Measurements from ENCODE around the gene WBP4. TPM values are rescaled to one million over a fixed set of nuclear protein-coding genes. Genes with fewer than 3 reads are reported as not detected.

WBP4 gene
- total RNA-seq, 2 donors from 2014 or later, result 5.3 to 8.6 TPM

DNA sequence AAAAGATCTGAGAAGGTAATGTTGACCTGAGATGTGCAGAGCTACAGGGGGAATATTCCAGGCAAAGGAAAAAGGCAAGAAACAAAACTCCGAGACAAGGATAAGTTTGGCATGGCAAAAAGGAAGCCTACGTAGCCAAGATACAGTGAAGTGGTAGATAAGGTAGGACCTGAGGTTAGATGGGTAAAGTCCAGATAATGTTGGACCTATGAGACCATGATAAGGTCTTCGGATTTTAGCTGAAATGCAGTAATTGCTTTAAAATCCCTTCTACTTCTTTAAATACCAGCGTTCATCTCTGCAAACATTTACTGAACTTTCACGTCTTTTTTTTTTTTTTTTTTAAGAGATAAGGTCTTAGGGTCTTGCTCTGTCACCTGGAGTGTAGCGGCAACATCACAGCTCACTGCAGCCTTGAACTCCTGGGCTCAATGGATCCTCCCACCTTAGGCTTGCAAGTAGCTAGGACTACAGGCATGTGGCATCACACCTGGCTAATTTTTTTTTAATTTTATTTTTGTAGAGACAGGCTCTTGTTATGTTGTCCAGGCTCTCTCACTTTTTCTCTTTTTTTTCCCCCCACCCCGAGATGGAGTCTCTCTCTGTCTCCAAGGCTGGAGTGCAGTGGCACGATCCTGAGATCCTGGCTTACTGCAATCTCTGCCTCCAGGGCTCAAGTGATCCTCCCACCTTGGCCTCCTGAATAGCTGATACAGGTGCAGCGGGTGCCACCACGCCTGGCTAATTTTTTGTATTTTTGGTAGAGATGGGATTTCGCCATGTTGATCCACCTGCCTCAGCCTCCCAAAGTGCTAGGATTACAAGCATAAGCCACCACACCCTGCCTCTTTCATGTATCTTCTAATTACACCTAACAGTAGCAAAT, 4.2 kb upstream of the WBP4 start:
- Histone ChIP-seq H3K27ac (peak overlapping the region in 3 of 4 donors; percentile 99 to 100 (median 99)), H3K4me3 (no peak overlapping the region), H3K36me3 (replicated peaks in 1 of 2; ENCODE audit: insufficient read depth in 1 of 2, low read depth in 2 of 2) (no peaks in the 10 kb centered on the region), H3K4me1 (peaks cover 69% of the 10 kb centered on the region), H3K27me3 (no peaks in the 10 kb centered on the region), H3K9me3 (no peaks in the 10 kb centered on the region)
- intact Hi-C loops (cut with DNase I), result loop anchor here (5.0 to 10.0 kb wide), 2 partner anchors 72 to 135 kb away; no protein-coding TSS in a partner anchor
- no peak for TF ChIP-seq POLR2A (IDR thresholded peaks at IDR 0.05)
- TF ChIP-seq, protein P1, sequence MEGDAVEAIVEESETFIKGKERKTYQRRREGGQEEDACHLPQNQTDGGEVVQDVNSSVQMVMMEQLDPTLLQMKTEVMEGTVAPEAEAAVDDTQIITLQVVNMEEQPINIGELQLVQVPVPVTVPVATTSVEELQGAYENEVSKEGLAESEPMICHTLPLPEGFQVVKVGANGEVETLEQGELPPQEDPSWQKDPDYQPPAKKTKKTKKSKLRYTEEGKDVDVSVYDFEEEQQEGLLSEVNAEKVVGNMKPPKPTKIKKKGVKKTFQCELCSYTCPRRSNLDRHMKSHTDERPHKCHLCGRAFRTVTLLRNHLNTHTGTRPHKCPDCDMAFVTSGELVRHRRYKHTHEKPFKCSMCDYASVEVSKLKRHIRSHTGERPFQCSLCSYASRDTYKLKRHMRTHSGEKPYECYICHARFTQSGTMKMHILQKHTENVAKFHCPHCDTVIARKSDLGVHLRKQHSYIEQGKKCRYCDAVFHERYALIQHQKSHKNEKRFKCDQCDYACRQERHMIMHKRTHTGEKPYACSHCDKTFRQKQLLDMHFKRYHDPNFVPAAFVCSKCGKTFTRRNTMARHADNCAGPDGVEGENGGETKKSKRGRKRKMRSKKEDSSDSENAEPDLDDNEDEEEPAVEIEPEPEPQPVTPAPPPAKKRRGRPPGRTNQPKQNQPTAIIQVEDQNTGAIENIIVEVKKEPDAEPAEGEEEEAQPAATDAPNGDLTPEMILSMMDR (IDR thresholded peaks at IDR 0.05), result no peak
- DNase-seq (no peak), ATAC-seq (no peak)
- 40% methylated on average over 11 of the region's 11 CpGs for WGBS, 2 donors

DNA sequence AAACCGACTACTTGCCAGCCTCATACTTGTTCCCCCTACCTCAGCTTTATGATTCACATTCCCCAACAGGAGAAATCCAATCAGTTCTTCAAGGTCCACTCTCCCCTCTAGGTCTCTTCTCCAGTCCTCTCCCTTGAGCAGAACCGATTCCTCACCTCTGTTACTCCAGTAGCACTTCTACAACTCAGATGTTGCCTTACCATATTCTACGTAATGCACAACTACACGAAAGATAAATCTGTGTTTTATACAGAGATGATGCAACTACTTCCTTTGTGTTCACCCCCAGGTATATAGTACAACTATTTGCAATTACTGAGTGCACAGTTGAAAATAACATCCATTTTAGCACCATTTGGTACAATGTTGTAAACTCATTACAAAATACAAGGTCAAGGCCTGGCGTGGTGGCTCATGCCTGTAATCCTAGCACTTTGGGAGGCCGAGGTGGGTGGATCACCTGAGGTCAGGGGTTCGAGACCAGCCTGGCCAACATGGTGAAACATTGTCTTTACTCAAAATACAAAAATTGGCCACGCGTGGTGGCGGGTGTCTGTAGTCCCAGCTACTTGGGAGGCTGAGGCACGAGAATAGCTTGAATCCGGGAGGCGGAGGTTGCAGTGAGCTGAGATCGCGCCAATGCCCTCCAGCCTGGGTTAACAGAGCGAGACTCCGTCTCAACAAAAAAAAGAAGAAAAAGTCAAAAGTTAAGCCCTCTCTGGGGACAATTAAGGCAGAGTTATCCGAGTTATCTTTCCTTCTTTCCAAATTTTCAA, 2.8 kb upstream of the WBP4 start:
- ATAC-seq, result no peak
- intact Hi-C loops (cut with DNase I), result loop anchor here (5.0 to 10.0 kb wide), 2 partner anchors 74 to 136 kb away; no protein-coding TSS in a partner anchor

DNA sequence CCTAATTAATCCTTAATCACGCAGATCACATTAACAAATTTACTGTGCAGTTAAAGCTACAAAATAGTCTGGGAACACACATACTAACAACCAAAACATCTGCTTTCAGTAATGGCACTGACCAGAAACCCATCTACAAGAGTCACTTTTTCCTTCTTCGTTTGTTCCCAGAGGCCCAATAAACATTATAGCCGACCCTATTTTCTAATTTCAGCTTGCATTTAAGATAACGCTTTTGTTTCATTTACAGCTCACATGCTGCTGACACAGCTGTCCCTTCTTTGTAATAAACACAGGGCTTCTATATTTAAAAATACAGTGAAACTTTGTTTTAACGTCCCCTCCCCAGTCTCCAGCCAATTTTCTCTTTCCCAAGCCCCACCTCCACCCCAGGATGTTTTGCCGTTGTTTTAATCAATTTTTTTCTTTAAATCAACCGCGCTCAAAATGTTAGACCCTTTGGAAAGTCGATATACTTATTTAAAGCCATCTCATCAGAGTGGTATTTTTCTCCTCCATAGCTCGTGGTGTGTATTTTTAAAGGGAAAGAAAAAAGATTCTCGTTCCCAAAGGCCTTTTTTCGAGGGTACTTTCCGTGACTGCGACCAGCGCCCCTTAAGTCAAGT, 1.7 kb upstream of the WBP4 start:
- Histone ChIP-seq H3K27me3 (no peaks in the 10 kb centered on the region), H3K4me3 (peak overlapping the region; percentile 84 to 96), H3K9me3 (no peaks in the 10 kb centered on the region), H3K4me1 (peaks cover 54% of the 10 kb centered on the region), H3K27ac (peak overlapping the region; percentile 96 to 100 (median 99)), H3K36me3 (replicated peaks in 1 of 2; ENCODE audit: insufficient read depth in 1 of 2, low read depth in 2 of 2) (no peaks in the 10 kb centered on the region)
- no peak for TF ChIP-seq POLR2A (IDR thresholded peaks at IDR 0.05)
- TF ChIP-seq, protein P1 (IDR thresholded peaks at IDR 0.05), result no peak
- no peak for ATAC-seq
- WGBS, 2 donors, result 1% methylated on average over 15 of the region's 15 CpGs
- intact Hi-C loops (cut with DNase I), result loop anchor here (5.0 to 10.0 kb wide), 2 partner anchors 75 to 137 kb away; no protein-coding TSS in a partner anchor
- DNase-seq, result no peak

More for the DNA sequence above, 2.8 kb upstream of the WBP4 start:
- WGBS, 2 donors, result 51% methylated on average over 18 of the region's 18 CpGs
- DNase-seq, result peak in 2 of 4 donors; percentile 29 to 42
- no peaks in the 10 kb centered on the region for H3K27me3 ChIP-seq
- H3K9me3 ChIP-seq, result no peaks in the 10 kb centered on the region
- H3K4me3 ChIP-seq, result peak overlapping the region in 1 of 2 donors; percentile 84
- peaks cover 65% of the 10 kb centered on the region for H3K4me1 ChIP-seq
- no peaks in the 10 kb centered on the region for H3K36me3 ChIP-seq (replicated peaks in 1 of 2; ENCODE audit: insufficient read depth in 1 of 2, low read depth in 2 of 2)
- peak in 2 of 3 donors; percentile 43 to 57 for TF ChIP-seq POLR2A (IDR thresholded peaks at IDR 0.05)
- TF ChIP-seq, protein P1 (IDR thresholded peaks at IDR 0.05), result no peak
- H3K27ac ChIP-seq, result peak overlapping the region; percentile 64 to 100 (median 99)

DNA sequence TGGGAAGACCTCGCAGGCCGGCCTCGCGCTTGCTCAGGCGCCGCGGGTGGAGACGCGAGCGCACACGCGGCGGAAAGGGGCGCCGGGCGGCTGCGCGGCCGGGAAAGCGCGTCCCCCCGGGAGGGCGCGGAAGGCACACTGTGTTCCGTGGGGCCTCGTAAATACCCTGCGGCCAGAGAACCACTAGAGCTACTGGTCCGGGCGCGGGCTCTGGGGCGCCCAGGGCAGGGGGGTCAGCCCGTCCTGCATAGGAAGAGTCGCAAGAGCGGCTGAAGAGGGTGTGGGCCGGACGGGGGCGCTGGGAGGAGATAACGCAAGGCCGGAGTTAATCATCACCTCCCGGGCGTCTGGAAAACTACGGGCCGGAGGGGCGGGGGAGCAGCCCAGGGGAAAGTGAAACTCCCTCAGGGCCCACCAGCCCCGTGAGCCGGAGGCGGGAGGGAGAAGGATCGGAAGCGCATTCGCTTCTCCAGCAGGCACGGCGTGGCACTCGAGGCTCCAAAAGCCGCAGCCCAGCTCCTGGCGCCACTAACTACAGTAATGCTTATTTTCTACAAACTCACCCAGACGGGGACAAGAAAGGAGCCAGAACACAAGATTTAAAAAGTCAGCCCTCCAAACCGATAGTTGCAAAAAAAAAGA, 1.1 kb upstream of the WBP4 start:
- TF ChIP-seq, protein P1 (IDR thresholded peaks at IDR 0.05), result peak in 6 of 7 experiments; percentile 9 to 37 (median 30)
- peak; percentile 72 to 82 (median 80) for TF ChIP-seq POLR2A (IDR thresholded peaks at IDR 0.05)
- intact Hi-C loops (cut with DNase I), result no loop called here
- H3K27me3 ChIP-seq, result no peaks in the 10 kb centered on the region
- peak; percentile 65 for ATAC-seq
- no peaks in the 10 kb centered on the region for H3K36me3 ChIP-seq (replicated peaks in 1 of 2; ENCODE audit: insufficient read depth in 1 of 2, low read depth in 2 of 2)
- WGBS, 2 donors, result 0 to 1% methylated on average over 24 to 57 of the region's 57 CpGs
- no peaks in the 10 kb centered on the region for H3K9me3 ChIP-seq
- peak overlapping the region; percentile 96 to 100 (median 99) for H3K27ac ChIP-seq
- DNase-seq, result peak; percentile 90 to 94 (median 92)
- H3K4me3 ChIP-seq, result peak overlapping the region; percentile 84 to 96
- H3K4me1 ChIP-seq, result peaks cover 48% of the 10 kb centered on the region
